NCI-H1694 (cell line): ENCODE results near the gene TBC1D22A.

Source experiments
- DNase-seq: peaks from one replicate; lab custom pipeline; 2025; lab: John Stamatoyannopoulos, UW

Gene TBC1D22A

GRCh38 chr22:47215851-47216250, 453.4 kb downstream of the TBC1D22A start:
- DNase-seq = no peak

- no peak for DNase-seq
Observed at GRCh38 chr22:47218671-47219070, 456.2 kb downstream of the TBC1D22A start.

- DNase-seq = no peak
Observed at GRCh38 chr22:47219789-47220188, 457.3 kb downstream of the TBC1D22A start.

- DNase-seq = no peak
Observed at GRCh38 chr22:47220752-47221151, 458.3 kb downstream of the TBC1D22A start.

GRCh38 chr22:47221840-47222615, 459.6 kb downstream of the TBC1D22A start:
- DNase-seq = no peak
